SHP77 treated with DMSO at 0.1 percent for 48 hours (cell line): ENCODE data around the gene C1QB.
"Not testable (repeated sequence)": the region's sequence is repeated elsewhere in the genome, so short reads cannot be mapped to it uniquely, and the experiment has no call there.

Source experiments
- DNase-seq: peaks from one replicate; lab custom pipeline; 2025; lab: John Stamatoyannopoulos, UW

Gene C1QB

GRCh38 chr1:22665752-22666151, 12.7 kb downstream of the C1QB start:
- no peak for DNase-seq

- no peak for DNase-seq
Measured at GRCh38 chr1:22666412-22666811, 13.4 kb downstream of the C1QB start.

GRCh38 chr1:22668840-22669239, 15.8 kb downstream of the C1QB start:
- DNase-seq: not testable (repeated sequence)

GRCh38 chr1:22670352-22670975, 17.4 kb downstream of the C1QB start:
- DNase-seq: peak; percentile 10

- DNase-seq: no peak
Measured at GRCh38 chr1:22671999-22672398, 19.0 kb downstream of the C1QB start.

GRCh38 chr1:22673486-22674409, 20.7 kb downstream of the C1QB start:
- DNase-seq: peak; percentile 11

GRCh38 chr1:22674410-22674749, 21.3 kb downstream of the C1QB start:
- DNase-seq: no peak

- DNase-seq: not testable (repeated sequence)
Measured at GRCh38 chr1:22676151-22676550, 23.1 kb downstream of the C1QB start.

GRCh38 chr1:22676916-22677583, 24.0 kb downstream of the C1QB start:
- no peak for DNase-seq

GRCh38 chr1:22677931-22678896, 25.2 kb downstream of the C1QB start:
- DNase-seq: no peak

GRCh38 chr1:22680726-22681125, 27.7 kb downstream of the C1QB start:
- DNase-seq: no peak

- DNase-seq: no peak
Measured at GRCh38 chr1:22681556-22682276, 28.7 kb downstream of the C1QB start.

- DNase-seq: no peak
Measured at GRCh38 chr1:22683547-22683946, 30.5 kb downstream of the C1QB start.

GRCh38 chr1:22685591-22686059, 32.6 kb downstream of the C1QB start:
- DNase-seq: no peak

- DNase-seq: no peak
Measured at GRCh38 chr1:22687191-22687590, 34.2 kb downstream of the C1QB start.

GRCh38 chr1:22688466-22688865, 35.4 kb downstream of the C1QB start:
- peak; percentile 4 for DNase-seq

GRCh38 chr1:22689505-22689904, 36.5 kb downstream of the C1QB start:
- DNase-seq: peak; percentile 53

GRCh38 chr1:22691031-22691753, 38.2 kb downstream of the C1QB start:
- DNase-seq: no peak

- DNase-seq: no peak
Measured at GRCh38 chr1:22694172-22694571, 41.1 kb downstream of the C1QB start.

- no peak for DNase-seq
Measured at GRCh38 chr1:22696610-22697009, 43.6 kb downstream of the C1QB start.
